Karpas-422 (cell line): ENCODE results near the gene VLDLR. TPM values are rescaled to one million over a fixed set of nuclear protein-coding genes. Genes with fewer than 3 reads are reported as not detected.

Experiments used
- DNase-seq: peaks from one replicate; pipeline ENCODE4 v3.0.0-alpha.2; 2015
- H2AFZ ChIP-seq: fragments of 200-600 bp; sonication (generic); 2 replicates; pipeline ENCODE4 v1.6.1; 2014; ENCODE audit warnings: antibody characterized with exemption, low read length, mixed read lengths
- H3K27ac ChIP-seq: fragments of 200-600 bp; sonication (generic); 2 replicates; pipeline ENCODE4 v1.5.1; 2014; ENCODE audit warnings: mild to moderate bottlenecking, low read length, moderate library complexity
- H3K27me3 ChIP-seq: fragments of 200-600 bp; sonication (generic); 2 replicates; pipeline ENCODE4 v1.6.1; 2014; ENCODE audit warnings: low read length, mixed read lengths
- H3K36me3 ChIP-seq: fragments of 200-600 bp; sonication (generic); 2 replicates; pipeline ENCODE4 v1.6.1; 2014; ENCODE audit warnings: low read length, mixed read lengths; ENCODE audit not compliant: insufficient read depth
- H3K4me1 ChIP-seq: fragments of 200-600 bp; sonication (generic); 2 replicates; pipeline ENCODE4 v1.6.1; 2014; ENCODE audit warnings: mild to moderate bottlenecking, low read length, mixed read lengths
- H3K4me2 ChIP-seq: fragments of 200-600 bp; sonication (generic); 2 replicates; pipeline ENCODE4 v1.6.1; 2014; ENCODE audit warnings: low read length, low read depth, mild to moderate bottlenecking; ENCODE audit not compliant: poor library complexity, severe bottlenecking
- H3K4me3 ChIP-seq: fragments of 200-600 bp; sonication (generic); 2 replicates; pipeline ENCODE4 v1.5.1; 2014; ENCODE audit warnings: mild to moderate bottlenecking, antibody characterized with exemption, low read length, mixed read lengths
- H3K79me2 ChIP-seq: fragments of 200-600 bp; sonication (generic); 2 replicates; pipeline ENCODE4 v1.6.1; 2014; ENCODE audit warnings: mild to moderate bottlenecking, low read length, mixed read lengths
- H3K9ac ChIP-seq: fragments of 200-600 bp; sonication (generic); 2 replicates; pipeline ENCODE4 v1.6.0; 2014; ENCODE audit warnings: low read length
- H3K9me2 ChIP-seq: fragments of 200-600 bp; sonication (generic), shearing (Covaris generic); replicated peaks from 2 replicates; pipeline ENCODE4 v1.6.0; 2014; ENCODE audit warnings: mild to moderate bottlenecking, low read length, moderate library complexity; ENCODE audit not compliant: insufficient read depth
- H3K9me3 ChIP-seq: fragments of 300-700, 200-600 bp; sonication (generic); 2 replicates; pipeline ENCODE4 v1.6.1; 2014; ENCODE audit warnings: low read length, mixed read lengths
- H4K20me1 ChIP-seq: fragments of 200-600 bp; sonication (generic); 2 replicates; pipeline ENCODE4 v1.6.1; 2014; ENCODE audit warnings: mild to moderate bottlenecking, antibody characterized with exemption, low read length, low read depth; ENCODE audit not compliant: insufficient read depth
- total RNA-seq: library from RNA; depleted of rRNA; stranded (reverse); fragments of >200 nt; shearing (Covaris generic); gene quantifications from 2 replicates; pipeline ENCODE4 v1.2.3, GENCODE V29; 2014; ENCODE audit warnings: low replicate concordance

VLDLR gene
- total RNA-seq, 1 experiment from 2014 or later = 31.5 TPM

DNA sequence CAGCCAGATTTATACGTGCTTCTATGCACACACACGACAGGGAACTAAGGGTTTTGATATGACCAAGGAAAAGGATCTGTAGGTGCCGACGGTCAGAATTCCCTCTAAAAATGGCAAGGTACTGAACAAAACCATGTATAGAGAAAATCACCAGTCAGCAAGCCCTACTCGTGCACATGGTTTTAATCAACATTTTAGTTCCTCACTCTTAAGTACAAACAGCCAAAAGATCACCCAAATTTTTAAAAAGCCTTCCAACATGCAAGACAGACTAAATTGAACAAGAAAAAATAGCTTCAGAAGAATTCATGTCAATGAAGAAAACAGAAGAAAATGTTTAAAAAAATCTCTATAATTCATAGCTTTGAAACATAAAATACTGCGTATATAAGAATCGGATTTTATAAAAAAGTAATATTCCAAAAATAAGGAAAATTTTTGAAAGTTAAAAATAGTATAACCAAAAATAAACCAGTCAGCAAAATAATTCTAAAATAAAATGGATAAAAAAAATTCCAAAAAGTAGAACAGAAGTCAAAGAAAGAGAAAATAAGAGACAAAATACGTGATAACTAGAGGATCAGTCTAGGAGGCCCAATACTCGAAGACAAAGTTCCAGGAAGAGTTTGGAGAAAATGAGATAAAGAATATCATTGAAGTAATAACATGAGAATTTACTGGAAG is 52.7 kb downstream of the VLDLR start:
- DNase-seq = no peak

DNA sequence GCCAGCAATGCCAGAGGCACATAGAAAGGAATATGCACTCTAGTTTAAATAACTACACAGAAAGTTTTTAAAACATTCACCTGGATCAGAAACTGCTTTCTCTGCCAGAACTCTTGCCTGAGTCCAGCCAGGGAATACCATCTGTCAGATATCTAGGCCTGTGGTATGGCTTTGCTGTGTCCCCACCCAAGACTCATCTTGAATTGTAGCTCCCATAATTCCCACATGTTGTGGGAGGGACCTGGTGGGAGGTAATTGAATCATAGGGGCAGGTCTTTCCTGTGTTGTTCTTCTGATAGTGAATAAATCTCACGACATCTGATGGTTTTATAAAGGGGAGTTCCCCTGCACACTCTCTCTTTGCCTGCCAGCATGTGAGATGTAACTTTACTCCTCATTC is 54.2 kb downstream of the VLDLR start:
- Histone ChIP-seq H3K9me2 (no peaks in the 10 kb centered on the region), H3K4me3 (no peak overlapping the region), H3K4me1 (no peaks in the 10 kb centered on the region), H3K27me3 (no peaks in the 10 kb centered on the region), H3K9me3 (no peaks in the 10 kb centered on the region), H3K79me2 (no peaks in the 10 kb centered on the region), H3K36me3 (no peaks in the 10 kb centered on the region), H4K20me1 (no peaks in the 10 kb centered on the region), H3K27ac (no peak overlapping the region), H2AFZ (no peak overlapping the region), H3K9ac (no peak overlapping the region), H3K4me2 (no peak overlapping the region)
- DNase-seq = no peak

More for the DNA sequence above, 52.7 kb downstream of the VLDLR start:
- Histone ChIP-seq H3K27me3 (no peaks in the 10 kb centered on the region), H3K9ac (no peak overlapping the region), H3K4me1 (no peaks in the 10 kb centered on the region), H3K4me3 (no peak overlapping the region), H3K4me2 (no peak overlapping the region), H2AFZ (no peak overlapping the region), H4K20me1 (no peaks in the 10 kb centered on the region), H3K9me3 (no peaks in the 10 kb centered on the region), H3K9me2 (no peaks in the 10 kb centered on the region), H3K27ac (no peak overlapping the region), H3K36me3 (no peaks in the 10 kb centered on the region), H3K79me2 (no peaks in the 10 kb centered on the region)

DNA sequence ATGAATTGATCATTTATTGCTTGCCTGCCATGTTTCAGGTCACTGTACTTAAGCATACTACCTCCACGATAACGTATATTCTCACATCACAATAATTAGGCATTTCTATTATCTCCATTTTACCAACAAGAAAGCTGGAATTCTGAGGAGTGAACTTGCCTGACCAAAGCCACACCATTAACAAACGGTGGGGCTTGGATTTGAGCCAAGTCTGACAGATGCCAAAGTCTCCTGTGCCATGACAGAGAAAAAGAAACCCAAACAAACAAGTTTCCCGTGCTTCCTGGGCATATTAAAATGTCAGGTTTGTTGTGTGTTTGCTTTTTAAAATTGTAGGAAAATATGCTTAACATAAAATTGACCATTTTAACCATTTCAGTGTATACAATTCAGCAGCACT is 54.9 kb downstream of the VLDLR start:
- Histone ChIP-seq H3K27ac (no peak overlapping the region), H3K4me1 (no peaks in the 10 kb centered on the region), H3K9me2 (no peaks in the 10 kb centered on the region), H3K4me3 (no peak overlapping the region), H4K20me1 (no peaks in the 10 kb centered on the region), H2AFZ (no peak overlapping the region), H3K79me2 (no peaks in the 10 kb centered on the region), H3K9ac (no peak overlapping the region), H3K27me3 (no peaks in the 10 kb centered on the region), H3K36me3 (no peaks in the 10 kb centered on the region), H3K4me2 (no peak overlapping the region), H3K9me3 (no peaks in the 10 kb centered on the region)
- DNase-seq = no peak

- Histone ChIP-seq H3K4me2 (no peak overlapping the region), H3K27ac (no peak overlapping the region), H3K36me3 (no peaks in the 10 kb centered on the region), H3K27me3 (no peaks in the 10 kb centered on the region), H3K79me2 (no peaks in the 10 kb centered on the region), H4K20me1 (no peaks in the 10 kb centered on the region), H3K9me2 (no peaks in the 10 kb centered on the region), H3K4me3 (no peak overlapping the region), H2AFZ (no peak overlapping the region), H3K4me1 (no peaks in the 10 kb centered on the region), H3K9ac (no peak overlapping the region), H3K9me3 (no peaks in the 10 kb centered on the region)
- no peak for DNase-seq
Measured at GRCh38 chr9:2677915-2678889, 56.6 kb downstream of the VLDLR start.

DNA sequence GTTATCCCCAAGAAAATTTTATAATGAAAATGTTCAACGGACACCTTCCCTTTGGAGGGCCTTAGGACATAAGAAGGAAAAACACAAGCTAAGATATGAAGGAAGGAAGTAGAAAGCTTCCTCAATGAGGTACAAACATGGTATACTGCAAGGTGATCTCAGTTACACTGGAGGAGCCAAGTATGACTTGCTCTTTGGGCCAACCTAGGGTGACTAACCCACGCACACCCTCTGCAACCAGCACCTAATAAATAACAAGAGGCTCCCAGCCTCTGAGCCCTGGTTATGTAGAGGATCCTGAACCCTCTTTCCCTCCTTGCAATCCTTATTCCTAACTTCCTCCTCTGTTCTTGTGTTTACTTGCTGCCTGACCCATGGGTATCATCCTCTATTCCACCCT is 57.4 kb downstream of the VLDLR start:
- no peak for DNase-seq
- Histone ChIP-seq H3K79me2 (no peaks in the 10 kb centered on the region), H3K9me3 (no peaks in the 10 kb centered on the region), H3K4me3 (no peak overlapping the region), H3K4me1 (no peaks in the 10 kb centered on the region), H3K9ac (no peak overlapping the region), H4K20me1 (no peaks in the 10 kb centered on the region), H3K4me2 (no peak overlapping the region), H3K36me3 (no peaks in the 10 kb centered on the region), H2AFZ (no peak overlapping the region), H3K27me3 (no peaks in the 10 kb centered on the region), H3K27ac (no peak overlapping the region), H3K9me2 (no peaks in the 10 kb centered on the region)

DNA sequence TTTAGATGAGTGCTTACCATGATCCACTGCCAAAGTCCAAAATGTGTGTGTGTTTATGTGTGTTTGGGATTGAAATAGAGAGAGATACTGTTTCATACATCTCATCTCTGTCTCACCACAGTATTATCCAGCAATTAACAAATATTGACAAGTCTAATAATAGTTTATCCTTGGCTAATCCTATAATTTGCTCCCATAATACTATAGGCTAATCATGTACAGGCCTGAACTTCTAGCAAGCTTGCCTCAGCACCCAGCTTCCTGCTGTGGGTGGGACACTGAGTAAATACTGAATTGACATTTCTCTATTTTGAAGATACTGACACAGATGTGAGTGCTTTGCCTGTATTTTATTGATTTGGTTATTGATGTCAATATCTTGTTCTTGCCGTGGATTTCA is 60.4 kb downstream of the VLDLR start:
- Histone ChIP-seq H3K4me2 (no peak overlapping the region), H4K20me1 (no peaks in the 10 kb centered on the region), H3K27ac (no peak overlapping the region), H3K4me1 (no peaks in the 10 kb centered on the region), H3K9ac (no peak overlapping the region), H3K4me3 (no peak overlapping the region), H3K79me2 (no peaks in the 10 kb centered on the region), H3K9me2 (no peaks in the 10 kb centered on the region), H3K27me3 (no peaks in the 10 kb centered on the region), H3K36me3 (no peaks in the 10 kb centered on the region), H3K9me3 (no peaks in the 10 kb centered on the region), H2AFZ (no peak overlapping the region)
- DNase-seq = no peak

GRCh38 chr9:2686911-2687310 is 65.3 kb downstream of the VLDLR start:
- no peak overlapping the region for H2AFZ ChIP-seq
- no peak overlapping the region for H3K27ac ChIP-seq
- H3K79me2 ChIP-seq = no peaks in the 10 kb centered on the region
- H3K9me3 ChIP-seq = no peaks in the 10 kb centered on the region
- H3K9ac ChIP-seq = no peak overlapping the region
- H3K27me3 ChIP-seq = no peaks in the 10 kb centered on the region
- H4K20me1 ChIP-seq = no peaks in the 10 kb centered on the region
- no peaks in the 10 kb centered on the region for H3K4me1 ChIP-seq
- H3K4me2 ChIP-seq = no peak overlapping the region
- no peak overlapping the region for H3K4me3 ChIP-seq
- no peaks in the 10 kb centered on the region for H3K9me2 ChIP-seq
- no peak for DNase-seq
- no peaks in the 10 kb centered on the region for H3K36me3 ChIP-seq

DNA sequence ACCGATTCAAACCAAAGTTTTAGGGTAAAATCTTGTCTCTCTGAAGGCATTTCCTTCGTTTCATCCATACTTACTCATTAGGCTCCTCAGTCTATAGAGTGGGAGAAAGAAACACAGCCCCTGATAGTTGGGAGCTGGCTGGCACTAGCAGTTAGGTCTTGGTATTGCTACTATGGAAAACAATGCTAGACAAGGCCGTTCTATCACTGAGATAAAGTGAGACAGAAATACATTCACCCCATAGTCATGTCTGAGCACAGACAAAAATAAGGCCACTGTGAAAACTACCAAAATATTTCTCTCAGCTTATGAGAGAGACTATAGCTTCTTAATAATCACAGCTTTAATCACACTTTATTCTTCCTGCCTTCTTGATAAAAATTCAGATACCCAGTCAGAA is 67.0 kb downstream of the VLDLR start:
- Histone ChIP-seq H3K27me3 (no peaks in the 10 kb centered on the region), H3K9me2 (no peaks in the 10 kb centered on the region)

More for the DNA sequence above, 67.0 kb downstream of the VLDLR start:
- H3K4me1 ChIP-seq = no peaks in the 10 kb centered on the region
- H3K4me3 ChIP-seq = no peak overlapping the region
- H3K36me3 ChIP-seq = no peaks in the 10 kb centered on the region
- no peaks in the 10 kb centered on the region for H3K79me2 ChIP-seq
- no peaks in the 10 kb centered on the region for H3K9me3 ChIP-seq
- no peak for DNase-seq
- no peak overlapping the region for H3K4me2 ChIP-seq
- no peak overlapping the region for H3K27ac ChIP-seq
- no peak overlapping the region for H2AFZ ChIP-seq
- no peaks in the 10 kb centered on the region for H4K20me1 ChIP-seq
- H3K9ac ChIP-seq = no peak overlapping the region
